ENCODE measurements around the gene KCTD12.

The KCTD12 gene

DNA sequence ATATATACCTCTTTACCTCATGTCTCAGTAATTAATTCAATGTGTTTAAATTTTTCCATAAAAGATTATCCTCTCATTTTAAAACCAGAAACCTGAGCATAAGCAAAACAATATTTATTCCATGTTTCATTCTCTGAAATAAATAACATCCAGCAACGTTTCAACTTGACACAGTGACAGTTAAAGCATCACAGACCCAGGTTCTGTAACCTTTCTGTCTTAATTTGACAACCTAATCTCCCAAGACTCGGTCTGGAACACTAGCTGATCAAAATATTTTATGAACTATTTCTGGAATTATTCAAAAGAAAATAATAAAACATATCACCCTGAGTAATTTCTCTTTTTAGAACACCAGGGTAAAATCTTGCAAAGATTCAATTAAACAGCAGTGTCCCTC lies 40.3 kb downstream of the KCTD12 start:
- no peaks in the 10 kb centered on the region for H3K79me2 ChIP-seq (ENCODE audit: control insufficient read depth, insufficient read depth, low read length)
- no peak overlapping the region for H3K23ac ChIP-seq (ENCODE audit: low read length)
- H3K18ac ChIP-seq (ENCODE audit: low read length) = no peak overlapping the region
- no peaks in the 10 kb centered on the region for H3K36me3 ChIP-seq (ENCODE audit: control insufficient read depth, insufficient read depth, low read length)
- DNase-seq = no peak
- H2BK15ac ChIP-seq (replicated peaks; ENCODE audit: low read depth) = no peak overlapping the region
- H3K56ac ChIP-seq (ENCODE audit: low read length) = no peak overlapping the region
- H3K4me3 ChIP-seq (ENCODE audit: low read length) = no peak overlapping the region
- H4K8ac ChIP-seq (ENCODE audit: low read depth, low read length) = no peak overlapping the region
- H2AK5ac ChIP-seq (ENCODE audit: low read length) = no peak overlapping the region
- no peak overlapping the region for H3K9ac ChIP-seq (ENCODE audit: low read length)
- no peaks in the 10 kb centered on the region for H3K27me3 ChIP-seq (ENCODE audit: insufficient read depth, low read length, poor library complexity)
- no peak overlapping the region for H2BK120ac ChIP-seq (ENCODE audit: low read depth, low read length)
- no peak overlapping the region for H2BK5ac ChIP-seq (ENCODE audit: low read length)
- no peak overlapping the region for H3K27ac ChIP-seq (ENCODE audit: low read depth, low read length)
- H3K4me1 ChIP-seq (ENCODE audit: control insufficient read depth, low read depth, low read length) = no peaks in the 10 kb centered on the region
- no CpG with 5 or more reads among the region's 2 CpGs for WGBS (ENCODE audit: extremely low coverage, insufficient coverage, low lambda C conversion rate)
- no peak overlapping the region for H3K4me2 ChIP-seq (ENCODE audit: low read length)
- no peak overlapping the region for H4K5ac ChIP-seq (ENCODE audit: low read length)
- H3K79me1 ChIP-seq (ENCODE audit: low read length) = no peaks in the 10 kb centered on the region
- H3K4ac ChIP-seq (ENCODE audit: low read depth, low read length) = no peak overlapping the region

DNA sequence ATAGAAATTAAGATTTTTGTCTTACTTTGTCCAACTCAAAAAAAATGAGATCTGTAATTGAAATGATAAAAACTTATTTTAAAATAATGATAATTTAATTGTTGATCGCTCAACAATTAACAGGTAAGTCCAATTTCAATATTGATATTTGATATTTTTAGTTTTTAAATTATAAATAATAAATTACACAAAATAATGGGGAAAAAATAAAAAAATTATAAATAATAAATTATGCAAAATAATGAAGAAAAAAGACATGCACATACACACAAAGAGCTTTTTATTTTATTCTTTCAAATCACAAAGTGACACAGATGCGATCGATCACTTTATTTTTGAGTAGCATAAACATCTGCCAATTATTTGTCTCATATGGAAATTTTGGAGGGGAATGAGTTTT lies 40.8 kb downstream of the KCTD12 start:
- Histone ChIP-seq H3K4me1 (ENCODE audit: control insufficient read depth, low read depth, low read length) (no peaks in the 10 kb centered on the region), H3K56ac (ENCODE audit: low read length) (no peak overlapping the region), H3K27me3 (ENCODE audit: insufficient read depth, low read length, poor library complexity) (no peaks in the 10 kb centered on the region), H3K18ac (ENCODE audit: low read length) (no peak overlapping the region), H3K4ac (ENCODE audit: low read depth, low read length) (no peak overlapping the region), H3K79me2 (ENCODE audit: control insufficient read depth, insufficient read depth, low read length) (no peaks in the 10 kb centered on the region), H3K9ac (ENCODE audit: low read length) (no peak overlapping the region), H3K79me1 (ENCODE audit: low read length) (no peaks in the 10 kb centered on the region), H2AK5ac (ENCODE audit: low read length) (no peak overlapping the region), H4K5ac (ENCODE audit: low read length) (no peak overlapping the region), H2BK15ac (replicated peaks; ENCODE audit: low read depth) (no peak overlapping the region), H2BK120ac (ENCODE audit: low read depth, low read length) (no peak overlapping the region), H3K4me3 (ENCODE audit: low read length) (no peak overlapping the region), H2BK5ac (ENCODE audit: low read length) (no peak overlapping the region), H3K4me2 (ENCODE audit: low read length) (no peak overlapping the region), H3K27ac (ENCODE audit: low read depth, low read length) (no peak overlapping the region), H3K36me3 (ENCODE audit: control insufficient read depth, insufficient read depth, low read length) (no peaks in the 10 kb centered on the region), H3K23ac (ENCODE audit: low read length) (no peak overlapping the region), H4K8ac (ENCODE audit: low read depth, low read length) (no peak overlapping the region)
- no CpG with 5 or more reads among the region's 3 CpGs for WGBS (ENCODE audit: extremely low coverage, insufficient coverage, low lambda C conversion rate)
- no peak for DNase-seq

DNA sequence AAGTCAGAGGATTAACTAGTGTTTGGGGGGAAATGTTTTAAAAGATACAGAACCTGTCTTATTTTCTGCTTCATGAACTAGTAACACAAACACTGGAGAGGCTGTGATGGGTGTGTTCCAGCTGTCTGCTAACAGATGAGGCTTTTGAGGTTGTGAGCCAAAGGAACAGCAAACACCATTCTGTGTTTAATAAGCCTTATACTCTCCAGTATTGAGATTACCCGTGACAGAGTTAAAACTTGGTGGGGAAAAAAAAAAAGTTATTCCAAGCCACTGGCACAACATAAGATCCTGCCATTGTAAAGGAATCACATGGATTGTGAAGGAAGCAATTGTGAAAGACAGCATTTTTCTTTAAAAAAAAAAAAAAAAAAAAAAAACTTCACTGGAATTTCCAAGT lies 48.4 kb downstream of the KCTD12 start:
- H3K4me3 ChIP-seq (ENCODE audit: low read length) = no peak overlapping the region
- H3K18ac ChIP-seq (ENCODE audit: low read length) = no peak overlapping the region
- no peak overlapping the region for H2AK5ac ChIP-seq (ENCODE audit: low read length)
- no peak overlapping the region for H3K27ac ChIP-seq (ENCODE audit: low read depth, low read length)
- H2BK15ac ChIP-seq (replicated peaks; ENCODE audit: low read depth) = no peak overlapping the region
- no peaks in the 10 kb centered on the region for H3K79me2 ChIP-seq (ENCODE audit: control insufficient read depth, insufficient read depth, low read length)
- no peaks in the 10 kb centered on the region for H3K36me3 ChIP-seq (ENCODE audit: control insufficient read depth, insufficient read depth, low read length)
- no peak overlapping the region for H2BK5ac ChIP-seq (ENCODE audit: low read length)
- no peak overlapping the region for H3K4me2 ChIP-seq (ENCODE audit: low read length)
- H4K5ac ChIP-seq (ENCODE audit: low read length) = no peak overlapping the region
- H2BK120ac ChIP-seq (ENCODE audit: low read depth, low read length) = no peak overlapping the region
- H3K9ac ChIP-seq (ENCODE audit: low read length) = no peak overlapping the region
- H4K8ac ChIP-seq (ENCODE audit: low read depth, low read length) = no peak overlapping the region
- H3K4ac ChIP-seq (ENCODE audit: low read depth, low read length) = no peak overlapping the region
- H3K4me1 ChIP-seq (ENCODE audit: control insufficient read depth, low read depth, low read length) = no peaks in the 10 kb centered on the region
- H3K27me3 ChIP-seq (ENCODE audit: insufficient read depth, low read length, poor library complexity) = no peaks in the 10 kb centered on the region
- no peaks in the 10 kb centered on the region for H3K79me1 ChIP-seq (ENCODE audit: low read length)
- no peak for DNase-seq
- no CpG with 5 or more reads among the region's 1 CpG for WGBS (ENCODE audit: extremely low coverage, insufficient coverage, low lambda C conversion rate)
- no peak overlapping the region for H3K56ac ChIP-seq (ENCODE audit: low read length)
- no peak overlapping the region for H3K23ac ChIP-seq (ENCODE audit: low read length)

DNA sequence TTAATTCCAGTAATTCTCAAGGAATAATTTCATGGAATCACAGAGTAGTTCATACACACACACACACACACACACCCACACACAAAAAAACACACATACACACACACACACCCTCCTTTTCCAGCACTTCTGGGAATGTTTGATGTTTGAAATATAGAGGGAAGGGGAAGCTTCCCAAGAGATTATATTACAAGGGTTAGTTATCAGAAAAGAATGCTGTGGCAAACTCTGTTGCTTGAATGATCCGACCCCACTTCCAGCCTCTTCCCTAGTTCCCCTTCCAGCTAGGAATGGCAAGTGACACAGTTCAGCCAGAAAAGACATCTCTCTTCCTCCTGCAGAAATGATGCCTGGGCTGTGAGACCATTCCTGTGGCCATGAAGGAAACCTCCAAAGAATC lies 49.9 kb downstream of the KCTD12 start:
- Histone ChIP-seq H2BK15ac (replicated peaks; ENCODE audit: low read depth) (no peak overlapping the region), H4K8ac (ENCODE audit: low read depth, low read length) (no peak overlapping the region), H2AK5ac (ENCODE audit: low read length) (no peak overlapping the region), H3K36me3 (ENCODE audit: control insufficient read depth, insufficient read depth, low read length) (no peaks in the 10 kb centered on the region), H3K79me1 (ENCODE audit: low read length) (no peaks in the 10 kb centered on the region), H3K18ac (ENCODE audit: low read length) (no peak overlapping the region), H4K5ac (ENCODE audit: low read length) (no peak overlapping the region), H3K4me3 (ENCODE audit: low read length) (no peak overlapping the region), H3K56ac (ENCODE audit: low read length) (no peak overlapping the region), H3K23ac (ENCODE audit: low read length) (no peak overlapping the region), H2BK5ac (ENCODE audit: low read length) (no peak overlapping the region), H3K4me2 (ENCODE audit: low read length) (no peak overlapping the region), H3K4me1 (ENCODE audit: control insufficient read depth, low read depth, low read length) (no peaks in the 10 kb centered on the region), H3K27ac (ENCODE audit: low read depth, low read length) (no peak overlapping the region), H3K79me2 (ENCODE audit: control insufficient read depth, insufficient read depth, low read length) (no peaks in the 10 kb centered on the region), H2BK120ac (ENCODE audit: low read depth, low read length) (no peak overlapping the region), H3K27me3 (ENCODE audit: insufficient read depth, low read length, poor library complexity) (no peaks in the 10 kb centered on the region), H3K9ac (ENCODE audit: low read length) (no peak overlapping the region), H3K4ac (ENCODE audit: low read depth, low read length) (no peak overlapping the region)
- WGBS (ENCODE audit: extremely low coverage, insufficient coverage, low lambda C conversion rate) = no CpG with 5 or more reads among the region's 1 CpG
- DNase-seq = no peak

DNA sequence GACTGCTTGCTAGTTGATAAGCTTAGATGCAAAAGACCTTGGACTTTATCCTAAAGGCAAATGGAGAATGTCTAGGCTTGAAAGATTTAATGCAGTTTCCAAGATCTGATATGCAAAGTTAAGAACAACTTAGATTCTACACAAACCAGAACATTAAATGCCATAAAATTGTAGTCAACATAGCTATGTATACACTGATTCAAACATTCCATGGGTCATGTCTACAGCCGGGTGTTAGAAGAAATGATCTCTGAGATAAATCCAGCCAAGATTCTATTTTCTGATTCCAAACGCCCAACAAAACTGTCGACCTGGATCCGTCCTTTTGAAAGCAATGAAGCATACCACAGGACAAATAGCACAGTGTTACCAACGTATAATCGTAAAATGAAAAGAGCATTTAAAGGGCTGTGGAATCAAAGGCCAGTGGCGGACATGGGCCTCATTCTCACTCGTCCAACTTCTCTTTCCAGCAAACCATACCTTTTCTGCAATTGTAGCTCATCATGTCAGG lies 52.7 kb downstream of the KCTD12 start:
- Histone ChIP-seq H3K56ac (ENCODE audit: low read length) (no peak overlapping the region), H4K8ac (ENCODE audit: low read depth, low read length) (no peak overlapping the region), H3K27ac (ENCODE audit: low read depth, low read length) (no peak overlapping the region), H3K36me3 (ENCODE audit: control insufficient read depth, insufficient read depth, low read length) (no peaks in the 10 kb centered on the region), H4K5ac (ENCODE audit: low read length) (no peak overlapping the region), H3K4ac (ENCODE audit: low read depth, low read length) (no peak overlapping the region), H2BK5ac (ENCODE audit: low read length) (no peak overlapping the region), H3K27me3 (ENCODE audit: insufficient read depth, low read length, poor library complexity) (no peaks in the 10 kb centered on the region), H2BK120ac (ENCODE audit: low read depth, low read length) (no peak overlapping the region), H3K4me2 (ENCODE audit: low read length) (no peak overlapping the region), H3K4me1 (ENCODE audit: control insufficient read depth, low read depth, low read length) (no peaks in the 10 kb centered on the region), H2AK5ac (ENCODE audit: low read length) (no peak overlapping the region), H3K18ac (ENCODE audit: low read length) (no peak overlapping the region), H3K79me2 (ENCODE audit: control insufficient read depth, insufficient read depth, low read length) (no peaks in the 10 kb centered on the region), H3K79me1 (ENCODE audit: low read length) (no peaks in the 10 kb centered on the region), H3K4me3 (ENCODE audit: low read length) (no peak overlapping the region), H2BK15ac (replicated peaks; ENCODE audit: low read depth) (no peak overlapping the region), H3K23ac (ENCODE audit: low read length) (no peak overlapping the region), H3K9ac (ENCODE audit: low read length) (no peak overlapping the region)
- DNase-seq = no peak
- WGBS (ENCODE audit: extremely low coverage, insufficient coverage, low lambda C conversion rate) = no CpG with 5 or more reads among the region's 8 CpGs

DNA sequence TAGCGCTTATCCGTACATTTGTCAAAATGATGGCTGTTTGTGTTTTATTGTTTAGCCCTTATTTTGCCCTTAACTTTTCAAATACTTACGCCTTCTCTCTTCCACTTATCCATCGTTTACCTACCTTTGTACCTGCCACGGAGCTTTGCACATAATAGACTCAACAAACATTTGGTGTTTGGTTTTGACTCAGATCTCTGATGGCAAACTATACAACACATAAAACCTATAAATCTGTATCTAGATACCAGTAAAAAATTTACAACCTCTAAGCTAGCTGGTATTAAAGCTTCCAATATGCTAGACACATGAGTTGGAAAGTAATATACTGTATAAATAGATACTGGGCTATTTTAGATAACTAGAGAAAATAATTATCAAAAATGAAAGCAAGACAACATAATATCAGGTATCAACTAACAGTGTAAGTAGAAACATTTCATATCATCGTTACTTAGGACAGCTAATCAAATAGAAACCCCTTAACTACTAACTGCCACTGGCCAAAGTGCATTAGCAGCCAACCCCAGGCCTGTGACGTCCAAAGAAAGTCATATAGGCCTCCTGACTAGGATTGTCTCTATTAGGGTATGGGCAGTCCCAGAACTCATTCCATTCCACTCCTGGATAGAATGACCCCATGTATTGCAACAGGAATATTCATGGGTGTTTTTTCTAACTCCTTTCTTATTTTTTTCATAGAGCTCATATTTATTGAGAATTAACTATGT lies 53.8 kb downstream of the KCTD12 start:
- WGBS (ENCODE audit: extremely low coverage, insufficient coverage, low lambda C conversion rate) = no CpG with 5 or more reads among the region's 7 CpGs
- Histone ChIP-seq H3K56ac (ENCODE audit: low read length) (no peak overlapping the region), H2BK5ac (ENCODE audit: low read length) (no peak overlapping the region), H3K79me2 (ENCODE audit: control insufficient read depth, insufficient read depth, low read length) (no peaks in the 10 kb centered on the region), H3K27ac (ENCODE audit: low read depth, low read length) (no peak overlapping the region), H2BK120ac (ENCODE audit: low read depth, low read length) (no peak overlapping the region), H2AK5ac (ENCODE audit: low read length) (no peak overlapping the region), H3K18ac (ENCODE audit: low read length) (no peak overlapping the region), H3K27me3 (ENCODE audit: insufficient read depth, low read length, poor library complexity) (no peaks in the 10 kb centered on the region), H3K23ac (ENCODE audit: low read length) (no peak overlapping the region), H4K8ac (ENCODE audit: low read depth, low read length) (no peak overlapping the region), H3K79me1 (ENCODE audit: low read length) (no peaks in the 10 kb centered on the region), H3K36me3 (ENCODE audit: control insufficient read depth, insufficient read depth, low read length) (no peaks in the 10 kb centered on the region), H3K4ac (ENCODE audit: low read depth, low read length) (no peak overlapping the region), H3K4me3 (ENCODE audit: low read length) (no peak overlapping the region), H2BK15ac (replicated peaks; ENCODE audit: low read depth) (no peak overlapping the region), H3K4me1 (ENCODE audit: control insufficient read depth, low read depth, low read length) (no peaks in the 10 kb centered on the region), H3K9ac (ENCODE audit: low read length) (no peak overlapping the region), H3K4me2 (ENCODE audit: low read length) (no peak overlapping the region), H4K5ac (ENCODE audit: low read length) (no peak overlapping the region)
- no peak for DNase-seq

Data from mesendoderm (in vitro differentiated cells).